Measurements from ENCODE around the gene PDE4D. TPM values are rescaled to one million over a fixed set of nuclear protein-coding genes. Genes with fewer than 3 reads are reported as not detected.

Gene PDE4D
- total RNA-seq, 1 donor: 19.9 TPM

- no peak for TF ChIP-seq CTCF (IDR thresholded peaks at IDR 0.05; ENCODE audit: extremely low read depth, low read depth, low read length)
- Histone ChIP-seq H3K4me2 (ENCODE audit: insufficient read depth, low read length) (no peak overlapping the region), H3K4me1 (ENCODE audit: insufficient read depth, low read length) (no peaks in the 10 kb centered on the region)
These were observed 302.4 kb downstream of the PDE4D start for GRCh38 chr5:59591162-59591561.

GRCh38 chr5:59588922-59589321 is 304.6 kb downstream of the PDE4D start:
- H3K4me3 ChIP-seq (ENCODE audit: insufficient read depth, low read length): no peak overlapping the region
- peak; percentile 31 for DNase-seq (ENCODE audit: insufficient read length, low spot score, missing footprints)
- no peak overlapping the region for H2AFZ ChIP-seq (ENCODE audit: low read length)
- H3K79me2 ChIP-seq (ENCODE audit: insufficient read depth, low read length): no peaks in the 10 kb centered on the region
- peaks cover 8% of the 10 kb centered on the region for H3K27me3 ChIP-seq (ENCODE audit: insufficient read depth, low read length)
- no peaks in the 10 kb centered on the region for H3K4me1 ChIP-seq (ENCODE audit: insufficient read depth, low read length)
- H3K36me3 ChIP-seq (ENCODE audit: insufficient read depth, low read length): no peaks in the 10 kb centered on the region
- no peak overlapping the region for H3K27ac ChIP-seq (ENCODE audit: low read depth, low read length)
- no peak overlapping the region for H3K4me2 ChIP-seq (ENCODE audit: insufficient read depth, low read length)
- H3K9me3 ChIP-seq (ENCODE audit: low read depth, low read length): no peaks in the 10 kb centered on the region
- no peaks in the 10 kb centered on the region for H4K20me1 ChIP-seq (ENCODE audit: insufficient read depth, low read length)
- no peak for TF ChIP-seq CTCF (IDR thresholded peaks at IDR 0.05; ENCODE audit: extremely low read depth, low read depth, low read length)

More at GRCh38 chr5:59591162-59591561, 302.4 kb downstream of the PDE4D start:
- H3K4me3 ChIP-seq (ENCODE audit: insufficient read depth, low read length): no peak overlapping the region
- H3K27me3 ChIP-seq (ENCODE audit: insufficient read depth, low read length): no peaks in the 10 kb centered on the region
- no peaks in the 10 kb centered on the region for H4K20me1 ChIP-seq (ENCODE audit: insufficient read depth, low read length)
- no peaks in the 10 kb centered on the region for H3K9me3 ChIP-seq (ENCODE audit: low read depth, low read length)
- no peak overlapping the region for H3K27ac ChIP-seq (ENCODE audit: low read depth, low read length)
- H2AFZ ChIP-seq (ENCODE audit: low read length): no peak overlapping the region
- no peak for DNase-seq (ENCODE audit: insufficient read length, low spot score, missing footprints)
- no peaks in the 10 kb centered on the region for H3K36me3 ChIP-seq (ENCODE audit: insufficient read depth, low read length)
- no peaks in the 10 kb centered on the region for H3K79me2 ChIP-seq (ENCODE audit: insufficient read depth, low read length)

- no peaks in the 10 kb centered on the region for H4K20me1 ChIP-seq (ENCODE audit: insufficient read depth, low read length)
These were observed 305.8 kb downstream of the PDE4D start for GRCh38 chr5:59587489-59588337.

More at GRCh38 chr5:59587489-59588337, 305.8 kb downstream of the PDE4D start:
- Histone ChIP-seq H3K4me2 (ENCODE audit: insufficient read depth, low read length) (peak overlapping the region; percentile 75), H3K36me3 (ENCODE audit: insufficient read depth, low read length) (no peaks in the 10 kb centered on the region), H3K9me3 (ENCODE audit: low read depth, low read length) (no peaks in the 10 kb centered on the region), H2AFZ (ENCODE audit: low read length) (peak overlapping the region; percentile 76), H3K27me3 (ENCODE audit: insufficient read depth, low read length) (peaks cover 10% of the 10 kb centered on the region), H3K79me2 (ENCODE audit: insufficient read depth, low read length) (no peaks in the 10 kb centered on the region), H3K27ac (ENCODE audit: low read depth, low read length) (no peak overlapping the region), H3K4me3 (ENCODE audit: insufficient read depth, low read length) (peak overlapping the region; percentile 57), H3K4me1 (ENCODE audit: insufficient read depth, low read length) (no peaks in the 10 kb centered on the region)
- no peak for TF ChIP-seq CTCF (IDR thresholded peaks at IDR 0.05; ENCODE audit: extremely low read depth, low read depth, low read length)
- peak; percentile 48 for DNase-seq (ENCODE audit: insufficient read length, low spot score, missing footprints)

Data from osteoblast (primary cell).